Measurements from ENCODE around the gene RAE1. TPM values are rescaled to one million over a fixed set of nuclear protein-coding genes. Genes with fewer than 3 reads are reported as not detected.

RAE1 gene
- total RNA-seq, 1 donor from 2014 or later = 24.7 TPM

- H3K4me1 Mint-ChIP-seq (ENCODE audit: unreplicated experiment) = peaks cover 13% of the 10 kb centered on the region
- H3K9me3 Mint-ChIP-seq (ENCODE audit: unreplicated experiment) = no peaks in the 10 kb centered on the region
- no peak for DNase-seq (ENCODE audit: extremely low spot score, unreplicated experiment)
- no peaks in the 10 kb centered on the region for H3K27me3 Mint-ChIP-seq (ENCODE audit: unreplicated experiment)
- TF ChIP-seq CTCF (IDR thresholded peaks at IDR 0.05) = no peak
- no peak overlapping the region for H3K4me3 Mint-ChIP-seq (ENCODE audit: unreplicated experiment)
- H3K36me3 Mint-ChIP-seq (ENCODE audit: unreplicated experiment) = no peaks in the 10 kb centered on the region
- no peak overlapping the region for H3K27ac Mint-ChIP-seq (ENCODE audit: unreplicated experiment)
Observed at GRCh38 chr20:57387463-57387862, 36.4 kb downstream of the RAE1 start.

- Mint-ChIP-seq H3K27me3 (ENCODE audit: unreplicated experiment) (no peaks in the 10 kb centered on the region), H3K4me3 (ENCODE audit: unreplicated experiment) (no peak overlapping the region), H3K36me3 (ENCODE audit: unreplicated experiment) (no peaks in the 10 kb centered on the region), H3K9me3 (ENCODE audit: unreplicated experiment) (no peaks in the 10 kb centered on the region), H3K27ac (ENCODE audit: unreplicated experiment) (no peak overlapping the region), H3K4me1 (ENCODE audit: unreplicated experiment) (peaks cover 18% of the 10 kb centered on the region)
- DNase-seq (ENCODE audit: extremely low spot score, unreplicated experiment) = no peak
- TF ChIP-seq CTCF (IDR thresholded peaks at IDR 0.05) = no peak
Observed at GRCh38 chr20:57387945-57388371, 36.9 kb downstream of the RAE1 start.

- H3K27me3 Mint-ChIP-seq (ENCODE audit: unreplicated experiment) = no peaks in the 10 kb centered on the region
- peaks cover 29% of the 10 kb centered on the region for H3K4me1 Mint-ChIP-seq (ENCODE audit: unreplicated experiment)
- no peak for DNase-seq (ENCODE audit: extremely low spot score, unreplicated experiment)
- peaks cover 4% of the 10 kb centered on the region for H3K36me3 Mint-ChIP-seq (ENCODE audit: unreplicated experiment)
- H3K9me3 Mint-ChIP-seq (ENCODE audit: unreplicated experiment) = no peaks in the 10 kb centered on the region
- H3K27ac Mint-ChIP-seq (ENCODE audit: unreplicated experiment) = no peak overlapping the region
- H3K4me3 Mint-ChIP-seq (ENCODE audit: unreplicated experiment) = no peak overlapping the region
- no peak for TF ChIP-seq CTCF (IDR thresholded peaks at IDR 0.05)
Observed at GRCh38 chr20:57388953-57389694, 38.1 kb downstream of the RAE1 start.

- Mint-ChIP-seq H3K4me3 (ENCODE audit: unreplicated experiment) (no peak overlapping the region), H3K4me1 (ENCODE audit: unreplicated experiment) (peaks cover 37% of the 10 kb centered on the region), H3K27ac (ENCODE audit: unreplicated experiment) (no peak overlapping the region), H3K36me3 (ENCODE audit: unreplicated experiment) (peaks cover 4% of the 10 kb centered on the region), H3K27me3 (ENCODE audit: unreplicated experiment) (no peaks in the 10 kb centered on the region), H3K9me3 (ENCODE audit: unreplicated experiment) (no peaks in the 10 kb centered on the region)
- no peak for TF ChIP-seq CTCF (IDR thresholded peaks at IDR 0.05)
- no peak for DNase-seq (ENCODE audit: extremely low spot score, unreplicated experiment)
Observed at GRCh38 chr20:57389695-57390603, 38.9 kb downstream of the RAE1 start.

Data from osteocyte (in vitro differentiated cells).